ENCODE data around the gene PLAGL2. TPM values are rescaled to one million over a fixed set of nuclear protein-coding genes. Genes with fewer than 3 reads are reported as not detected.

The PLAGL2 gene
- total RNA-seq = 2.3 and 3.5 TPM in 2 replicates

GRCh38 chr20:32207626-32208498 lies at the start of gene PLAGL2, which contains the start of gene POFUT1:
Gene PLAGL2 (minus strand): TSS chr20:32207743. CDS start chr20:32202178, 5,565 bp downstream.
Gene POFUT1 (plus strand): TSS chr20:32207880. CDS start chr20:32207942, 62 bp downstream.

Other genes starting within 250 kb of the PLAGL2 start
- gene XKR7, start 239.6 kb downstream of the PLAGL2 start, total RNA-seq = under 0.01 TPM in 1 of 2 replicates, not detected in the other
- 0.07 TPM in 1 of 2 replicates, not detected in the other for gene CCM2L, start 197.3 kb downstream of the PLAGL2 start, total RNA-seq
- gene HCK, start 155.5 kb downstream of the PLAGL2 start, total RNA-seq = not detected in 2 replicates
- 67.6 and 69.0 TPM in 2 replicates for gene TM9SF4, start 98.0 kb downstream of the PLAGL2 start, total RNA-seq
- gene POFUT1, start 137 bp upstream of the PLAGL2 start, total RNA-seq = 58.1 and 67.9 TPM in 2 replicates
- 36.3 and 46.0 TPM in 2 replicates for gene KIF3B, start 69.9 kb upstream of the PLAGL2 start, total RNA-seq
- 44.0 and 44.9 TPM in 2 replicates for gene ASXL1, start 150.6 kb upstream of the PLAGL2 start, total RNA-seq